Stimulated activated CD8-positive, alpha-beta memory T cell treated with anti-CD3 and anti-CD28 coated beads, Interleukin-15, amount 100 ng/mL, for 1 hour (primary cell): ENCODE results near the gene CYP11A1.

Experiments used
- DNase-seq: peaks from one replicate; pipeline ENCODE4 v3.0.0-alpha.2; 2020; ENCODE audit warnings: low read depth

The CYP11A1 gene

GRCh38 chr15:74320352-74321247 is 46.8 kb downstream of the CYP11A1 start:
- DNase-seq = no peak

DNA sequence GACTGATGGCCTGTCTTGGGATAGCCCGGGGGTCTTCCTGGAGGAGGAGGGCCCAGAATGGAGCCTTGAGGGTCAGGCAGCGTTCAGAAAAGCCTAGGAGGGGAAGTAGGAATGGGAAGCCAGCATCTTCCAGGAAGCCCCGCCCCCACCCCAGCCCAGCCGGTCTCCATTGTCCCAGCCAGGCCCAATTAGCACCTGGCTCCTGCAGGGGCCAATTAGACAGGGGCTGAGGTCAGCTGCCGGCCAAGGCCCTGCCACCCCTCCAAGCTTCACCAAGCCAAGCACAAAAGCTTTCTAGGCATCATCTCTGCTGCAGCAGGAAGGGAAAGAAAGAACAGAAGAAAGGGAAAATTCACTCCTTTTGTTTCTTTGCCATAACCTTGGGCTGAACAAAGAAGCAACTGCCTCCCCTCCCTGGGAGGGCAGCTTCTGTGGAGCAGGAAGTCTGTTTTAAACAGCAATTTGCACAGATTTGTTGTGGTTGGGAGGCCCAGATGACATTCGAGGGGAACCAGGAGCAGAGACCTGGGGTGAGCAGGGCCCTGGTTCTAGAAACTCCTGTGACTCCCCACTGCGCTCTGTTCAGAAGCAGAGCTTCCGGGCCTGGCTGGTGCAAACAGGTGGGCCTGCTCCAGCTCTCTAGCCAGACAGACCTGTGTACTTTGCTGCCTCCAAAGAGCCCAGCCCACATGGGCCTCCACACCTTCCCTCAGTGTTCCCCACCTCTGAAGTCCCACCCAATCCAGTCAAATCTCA is 47.7 kb downstream of the CYP11A1 start:
- DNase-seq = no peak

GRCh38 chr15:74319138-74319460 is 48.3 kb downstream of the CYP11A1 start:
- no peak for DNase-seq

DNA sequence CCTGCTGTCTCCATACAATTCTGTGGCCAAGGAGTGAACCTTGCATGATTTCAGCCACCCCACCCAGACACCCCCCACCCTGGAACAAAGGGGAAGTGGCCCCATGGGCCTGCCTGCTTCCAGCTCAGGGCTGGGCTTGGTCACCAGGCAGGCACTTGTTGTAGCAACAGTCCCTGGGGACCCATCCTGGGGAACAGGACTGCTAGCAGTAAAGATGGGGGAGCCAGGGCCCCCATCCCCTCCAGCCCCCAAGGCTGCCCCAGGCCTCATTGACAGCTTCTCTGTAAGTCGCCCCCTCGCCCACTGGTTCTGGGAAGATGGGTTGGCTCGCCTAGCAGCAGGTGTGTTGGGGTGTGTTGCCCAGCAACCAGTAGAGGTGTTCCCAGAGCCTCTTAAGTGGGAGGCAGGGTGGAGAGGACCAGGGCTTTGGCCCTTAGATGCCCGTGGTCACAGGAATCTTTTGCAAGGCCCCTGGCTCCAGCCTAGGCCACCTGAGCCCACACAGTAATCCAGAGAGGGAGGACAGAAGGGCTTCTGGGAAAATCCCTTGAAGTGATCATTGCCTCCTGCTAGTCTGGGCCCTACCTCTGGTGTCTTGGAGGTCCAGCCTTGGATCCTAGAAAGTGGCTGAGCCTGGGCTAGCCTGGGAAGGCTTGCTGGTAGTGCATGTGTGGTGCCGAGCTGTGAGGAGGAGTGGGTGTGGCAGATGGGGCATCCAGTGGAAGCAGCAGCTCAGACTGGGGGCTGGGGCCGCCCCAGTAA is 48.9 kb downstream of the CYP11A1 start:
- DNase-seq = no peak

DNA sequence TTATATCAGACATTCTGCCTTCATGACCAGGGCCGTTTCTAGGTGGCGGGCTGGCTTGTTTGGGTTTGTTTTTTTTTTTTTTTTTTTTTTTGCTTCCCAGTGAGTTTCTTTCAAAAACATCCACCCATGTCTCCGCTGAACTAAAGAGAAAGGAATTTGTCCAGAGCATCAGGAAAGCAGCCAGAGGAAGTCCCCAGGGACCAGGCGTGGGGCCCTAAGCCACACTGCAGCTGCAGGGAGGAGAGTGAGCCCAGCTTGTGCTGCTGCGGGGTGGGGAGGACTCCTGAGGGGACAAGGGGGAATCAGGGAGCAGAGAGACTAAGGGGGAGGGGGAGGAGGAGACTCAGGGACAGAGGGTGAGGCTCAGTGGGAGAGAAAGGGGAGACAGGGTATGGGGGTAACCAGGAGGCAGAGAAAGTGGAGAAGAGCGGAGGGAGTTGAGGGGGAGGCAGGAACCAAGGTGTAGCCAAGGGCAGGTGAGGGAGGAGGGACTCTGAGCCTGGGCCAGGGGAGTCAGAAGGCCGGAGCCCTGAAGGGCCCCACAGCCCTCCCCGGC is 49.5 kb downstream of the CYP11A1 start:
- DNase-seq = no peak

- no peak for DNase-seq
Measured at GRCh38 chr15:74316141-74316540, 51.3 kb downstream of the CYP11A1 start.

GRCh38 chr15:74315626-74316025 is 51.8 kb downstream of the CYP11A1 start:
- no peak for DNase-seq

GRCh38 chr15:74314795-74315438 is 52.5 kb downstream of the CYP11A1 start:
- DNase-seq = no peak

DNA sequence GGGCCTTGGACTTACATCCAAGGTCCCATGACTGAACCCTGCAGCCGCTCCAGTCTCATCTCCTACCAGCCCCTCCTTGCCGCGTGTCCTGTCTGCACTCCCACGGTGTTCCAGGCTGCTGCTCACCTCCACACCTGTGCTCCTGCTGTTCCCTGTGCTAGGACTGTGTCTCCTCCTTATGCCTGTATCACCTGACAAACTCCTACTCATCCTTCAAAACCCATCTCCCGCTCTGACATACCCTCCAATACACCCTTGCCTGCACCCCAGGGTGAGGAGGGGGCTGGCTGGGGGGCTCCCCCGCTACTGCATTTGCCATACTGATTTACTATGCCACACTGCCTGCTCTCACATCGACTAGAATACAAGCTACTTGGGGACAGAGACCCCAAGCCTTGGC is 53.6 kb downstream of the CYP11A1 start:
- DNase-seq = no peak

- DNase-seq = no peak
Measured at GRCh38 chr15:74312445-74313007, 54.9 kb downstream of the CYP11A1 start.

DNA sequence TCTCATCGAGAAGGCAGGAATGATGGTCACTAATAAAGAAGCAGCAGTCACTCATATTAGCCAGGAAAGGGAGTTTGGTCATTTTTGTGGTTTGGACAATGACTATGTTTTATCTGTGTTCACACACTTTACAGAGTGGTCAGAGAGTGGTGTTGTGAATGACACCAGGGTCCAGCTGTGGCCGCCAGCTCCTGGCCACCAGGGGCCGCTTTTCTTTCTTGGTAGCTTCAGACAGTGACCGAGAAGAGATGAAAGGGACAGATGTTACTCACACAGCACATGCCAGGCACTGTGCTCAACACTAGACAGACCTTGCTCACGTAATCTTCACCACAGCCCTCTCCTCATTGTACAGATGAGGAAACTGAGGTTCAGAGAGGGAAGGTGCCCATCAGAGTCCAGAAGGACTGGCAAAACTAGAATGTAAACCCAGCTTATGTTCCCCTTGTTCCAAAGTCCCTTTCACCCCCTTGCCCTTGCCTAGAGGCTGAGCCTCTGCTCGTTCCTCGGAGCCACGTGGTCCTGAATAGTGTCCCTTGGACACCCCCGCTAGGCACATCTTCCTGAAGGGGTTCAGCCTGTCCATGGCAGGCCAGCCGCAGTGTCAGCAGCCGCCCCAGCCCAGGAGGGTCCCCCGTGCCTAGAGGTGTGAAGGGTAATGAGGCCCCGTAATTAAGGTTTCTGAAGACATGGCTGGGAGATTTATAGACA is 55.6 kb downstream of the CYP11A1 start:
- no peak for DNase-seq

DNA sequence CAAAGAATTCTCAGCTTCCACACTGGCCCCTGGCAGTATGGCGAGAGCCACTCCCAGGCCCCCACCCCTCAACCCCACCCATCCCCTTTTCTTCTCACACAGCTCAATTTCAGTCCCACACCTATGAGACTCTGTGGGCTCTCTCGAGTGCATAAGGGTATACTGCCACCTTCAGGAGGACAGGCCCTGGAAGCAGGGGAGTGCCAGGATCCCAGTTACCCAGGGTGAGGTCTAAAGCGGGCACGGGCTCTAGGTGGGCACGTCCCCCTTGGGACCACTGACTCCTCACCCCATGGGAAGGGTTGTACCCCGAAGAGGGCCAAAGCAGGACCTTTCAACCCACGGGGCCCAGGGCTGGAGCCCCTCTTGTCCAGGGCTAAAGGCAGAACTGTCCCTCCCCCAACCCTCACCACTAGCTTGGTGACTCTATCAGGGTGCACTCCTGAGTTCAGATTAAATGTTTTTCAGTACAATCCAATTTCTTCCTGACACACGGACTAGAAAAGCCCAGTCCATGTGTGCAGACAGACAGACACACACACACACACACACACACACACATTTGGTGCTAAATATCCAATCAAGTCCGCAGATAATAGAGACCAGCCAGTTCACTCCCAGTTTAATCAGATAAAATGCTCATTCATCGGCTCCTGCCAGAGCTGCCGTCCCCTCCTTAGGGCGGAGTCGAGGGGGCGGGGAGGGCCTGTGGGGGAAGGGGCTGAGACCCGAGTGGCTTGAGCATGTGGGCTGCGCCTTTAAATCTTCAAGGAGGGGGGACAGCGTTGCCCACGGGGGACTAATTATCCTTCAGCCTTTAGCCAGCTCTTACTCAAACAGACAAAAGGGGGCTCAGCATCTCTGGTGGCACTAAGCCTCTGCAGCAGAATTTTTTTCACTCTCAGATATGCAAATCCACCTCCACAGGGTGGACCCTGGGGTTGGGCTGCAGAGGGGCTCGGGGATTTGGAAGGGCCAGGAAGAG is 59.3 kb downstream of the CYP11A1 start:
- no peak for DNase-seq

DNA sequence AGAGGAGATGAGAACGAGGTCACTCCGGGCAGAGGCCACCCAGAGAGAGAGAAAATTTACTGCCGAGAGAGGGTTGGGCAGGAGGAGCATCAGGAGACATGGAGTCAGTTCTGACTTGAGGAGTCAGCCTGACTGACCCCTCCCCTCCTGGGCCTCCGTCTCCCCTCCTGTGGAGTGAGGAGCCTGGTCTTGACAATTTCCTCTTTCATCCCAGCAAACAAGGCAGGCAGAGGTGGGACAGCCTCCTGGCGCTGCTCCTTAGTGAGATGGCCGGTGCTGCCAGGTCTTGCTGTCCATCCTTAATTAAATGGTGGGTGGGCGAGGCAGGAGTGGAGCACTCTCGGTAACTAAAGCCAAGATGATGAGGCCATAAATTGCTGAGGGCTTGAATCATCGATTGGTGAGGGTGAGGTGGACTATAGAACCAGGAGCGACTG is 60.6 kb downstream of the CYP11A1 start:
- DNase-seq = no peak

DNA sequence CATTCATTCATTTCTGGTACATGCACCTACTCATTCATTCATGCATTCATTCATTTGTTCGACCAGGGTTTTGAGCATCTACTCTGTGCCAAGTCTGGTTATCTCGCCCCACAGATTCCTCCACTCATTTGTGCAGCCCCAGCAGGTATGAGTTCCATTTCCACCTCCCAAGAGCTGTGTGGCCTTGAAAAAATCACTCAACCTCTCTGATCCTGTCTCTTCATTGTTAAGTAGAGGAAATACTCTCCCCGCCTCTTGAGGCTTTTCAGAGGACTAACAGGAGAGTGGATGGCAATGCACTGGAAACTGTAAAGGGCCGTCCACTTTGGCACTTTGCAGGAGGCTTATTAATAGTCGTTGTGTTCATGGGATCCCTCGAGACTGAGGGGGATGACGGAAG is 61.8 kb downstream of the CYP11A1 start:
- no peak for DNase-seq

GRCh38 chr15:74304431-74304830 is 63.0 kb downstream of the CYP11A1 start:
- no peak for DNase-seq

DNA sequence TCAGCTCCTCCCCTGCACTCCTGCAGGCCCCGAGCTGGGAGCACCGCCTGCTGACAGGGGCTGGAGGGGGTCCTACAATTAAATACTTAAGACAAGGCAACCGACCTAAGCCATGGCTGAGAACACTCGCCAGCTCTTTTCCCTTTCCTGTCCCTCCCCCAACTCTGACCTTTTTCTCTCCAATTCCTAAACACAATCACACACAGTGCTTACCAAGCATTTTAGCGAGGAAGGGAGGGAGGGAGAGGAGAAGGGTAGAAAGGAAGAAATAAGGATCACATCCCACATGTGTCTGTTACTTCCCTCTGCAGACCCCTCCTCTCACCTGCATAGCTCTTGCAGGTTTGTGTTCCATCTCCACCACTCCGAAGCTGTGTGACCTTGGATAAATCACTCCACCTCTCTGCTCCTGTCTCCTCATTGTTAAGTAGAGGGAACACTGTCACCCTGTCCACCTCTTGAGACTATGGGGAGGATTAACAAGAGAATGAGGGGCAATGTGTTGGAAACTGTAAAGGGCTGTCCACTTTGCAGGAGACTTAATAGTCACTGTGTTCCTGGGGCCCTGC is 63.6 kb downstream of the CYP11A1 start:
- no peak for DNase-seq

- DNase-seq = no peak
Measured at GRCh38 chr15:74302821-74303359, 64.6 kb downstream of the CYP11A1 start.

DNA sequence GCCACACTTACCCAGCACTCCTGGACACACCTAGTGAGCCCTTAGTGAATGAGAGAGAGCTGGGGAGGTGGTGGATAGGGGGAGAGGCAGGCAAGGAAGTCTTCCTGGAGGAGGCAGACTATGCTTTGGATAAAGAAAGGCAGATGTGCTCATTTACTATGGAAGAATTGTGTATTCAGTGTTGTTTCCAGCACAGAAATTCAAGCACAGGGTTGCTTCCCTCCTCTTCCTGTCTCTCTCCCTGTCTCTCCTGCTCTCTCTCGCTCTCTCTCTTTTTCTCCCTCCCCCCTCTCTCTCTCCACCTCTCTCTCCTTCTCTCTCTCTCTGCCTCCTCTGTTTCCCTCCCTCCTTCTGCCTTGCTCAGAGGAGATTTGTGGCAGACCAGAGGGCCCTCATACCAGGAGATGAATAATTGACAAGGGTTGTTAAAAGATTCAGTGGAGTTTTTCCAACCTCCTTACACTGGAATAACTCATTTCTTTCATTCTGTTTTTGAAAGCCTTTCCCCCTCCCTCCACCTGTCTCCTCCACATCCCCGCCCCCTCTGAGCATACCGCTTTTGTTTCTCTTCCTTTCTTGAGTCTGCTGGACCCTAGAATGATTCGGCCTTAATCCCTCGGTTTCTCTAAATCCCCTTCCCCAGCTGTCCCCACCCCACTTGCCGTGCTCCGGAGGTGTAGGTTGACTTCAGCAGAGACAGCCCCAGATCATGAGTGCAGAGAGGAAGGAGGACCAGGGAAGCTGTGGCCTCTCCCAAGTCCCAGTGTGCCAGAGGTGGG is 65.7 kb downstream of the CYP11A1 start:
- no peak for DNase-seq
